K562 (cell line): ENCODE results near the gene VAPB. TPM values are rescaled to one million over a fixed set of nuclear protein-coding genes. Genes with fewer than 3 reads are reported as not detected.

Experiments
- ATAC-seq: fragments of 200-7000 bp; cut with Tn5 transposase; 3 replicates; pipeline ENCODE4 v1.9.1; 2020; ENCODE audit warnings: moderate library complexity
- BruUV-seq: library from RNA; stranded (reverse); fragments of 400-500 nt; replicated peaks from 2 replicates; lab custom pipeline; 2021; lab: Mats Ljungman, UMichigan
- CTCF ChIA-PET: fragments of 300-600 bp; formaldehyde crosslinking; extraction: SDS; loops from one replicate; lab custom pipeline; 2021; ENCODE audit warnings: low intra/inter-chr PET ratio; lab: Yijun Ruan, JAX
- POLR2A ChIA-PET: fragments of 300-600, 350-650 bp; sonication (Branson Sonifier 250); formaldehyde crosslinking; extraction: SDS; loops from one replicate; lab custom pipeline; 2021; ENCODE audit warnings: antibody characterized with exemption, inconsistent platforms; lab: Yijun Ruan, JAX
- DNase-seq, 4 experiments: peaks; one replicate each; pipeline versions ENCODE4 v3.0.0 to v3.0.0-alpha.2; 2011 to 2018; ENCODE audit warnings: low spot score in 3 of 4, mixed read lengths in 3 of 4; ENCODE audit errors: extremely low read depth in 1 of 4
- FAIRE-seq: peaks from 2 replicates; lab custom pipeline; 2011; peaks lifted over from hg19 to GRCh38; lab: Jason Lieb, UNC
- H2AFZ ChIP-seq: 2 replicates; pipeline ENCODE4 v1.6.0; 2011; ENCODE audit warnings: low read depth, low read length, control low read depth, inconsistent platforms
- H3K27ac ChIP-seq: fragments of 200-600 bp; 3 replicates; pipeline ENCODE4 v1.8.0; 2011; ENCODE audit warnings: low read depth, mild to moderate bottlenecking, control low read depth, inconsistent platforms, low read length, moderate library complexity, mixed read lengths; ENCODE audit errors: extremely low read depth
- H3K27me3 ChIP-seq, 2 experiments: fragments of 300-600 bp in 1 of 2; 2 replicates in 1 of 2; 3 replicates in 1 of 2; pipeline versions ENCODE4 v1.6.0 to v1.8.0; 2011; ENCODE audit warnings: inconsistent platforms in 2 of 2, low read length in 2 of 2, mild to moderate bottlenecking in 1 of 2, mixed read lengths in 1 of 2, moderate library complexity in 1 of 2; ENCODE audit not compliant: control insufficient read depth in 2 of 2, insufficient read depth in 2 of 2
- H3K36me3 ChIP-seq: fragments of 300-600 bp; 3 replicates; pipeline ENCODE4 v1.8.0; 2011; ENCODE audit warnings: mild to moderate bottlenecking, low read length, inconsistent platforms; ENCODE audit not compliant: control insufficient read depth, insufficient read depth
- H3K4me1 ChIP-seq, 2 experiments: fragments of 200-600 bp in 1 of 2; replicated peaks in 1 of 2; 2 replicates in 1 of 2; 3 replicates in 1 of 2; pipeline versions ENCODE4 v1.5.1 to v1.8.0; 2011; ENCODE audit warnings: inconsistent platforms in 2 of 2, low read length in 2 of 2, mild to moderate bottlenecking in 1 of 2, mixed read lengths in 1 of 2, moderate library complexity in 1 of 2; ENCODE audit not compliant: control insufficient read depth in 2 of 2, insufficient read depth in 2 of 2
- H3K4me2 ChIP-seq: 2 replicates; pipeline ENCODE4 v1.6.1; 2011; ENCODE audit warnings: low read length, control low read depth, inconsistent platforms, mixed read lengths; ENCODE audit not compliant: insufficient read depth
- H3K4me3 ChIP-seq: fragments of 200-600 bp; sonication (generic), shearing (Covaris generic); 2 replicates; pipeline ENCODE4 v1.5.1; 2016; ENCODE audit warnings: control low read depth, inconsistent platforms
- H3K79me2 ChIP-seq: fragments of 200-600 bp; 3 replicates; pipeline ENCODE4 v1.8.0; 2011; ENCODE audit warnings: low read length, inconsistent platforms; ENCODE audit not compliant: control insufficient read depth, insufficient read depth
- H3K9ac ChIP-seq, 2 experiments: 2 replicates each; pipeline versions ENCODE4 v1.6.0 to v1.6.1; 2011; ENCODE audit warnings: low read depth in 2 of 2, low read length in 2 of 2, control low read depth in 1 of 2, inconsistent platforms in 1 of 2, mild to moderate bottlenecking in 1 of 2, mixed read lengths in 1 of 2; ENCODE audit not compliant: insufficient read depth in 1 of 2
- H3K9me1 ChIP-seq: one replicate; pipeline ENCODE4 v1.6.0; 2011; ENCODE audit warnings: inconsistent platforms, mild to moderate bottlenecking, low read length, moderate library complexity; ENCODE audit not compliant: control insufficient read depth, insufficient read depth
- H3K9me3 ChIP-seq: replicated peaks from 2 replicates; pipeline ENCODE4 v1.5.1; 2011; ENCODE audit warnings: low read depth, low read length, inconsistent platforms; ENCODE audit not compliant: control insufficient read depth, insufficient read depth
- H4K20me1 ChIP-seq: replicated peaks from 2 replicates; pipeline ENCODE4 v1.6.1; 2011; ENCODE audit warnings: low read length, inconsistent platforms, mixed read lengths; ENCODE audit not compliant: control insufficient read depth, insufficient read depth
- ETV1 ChIP-seq: fragments of 450-650 bp; conservative IDR thresholded peaks from 2 replicates; pipeline ENCODE4 v1.6.1; 2016; ENCODE audit warnings: missing genetic modification characterization, control low read depth, low read depth, missing compliant biosample characterization
- HNRNPH1 ChIP-seq: fragments of 200-400 bp; formaldehyde crosslinking; optimal IDR thresholded peaks from 2 replicates; pipeline ENCODE3; 2017; ENCODE audit warnings: low read depth, mild to moderate bottlenecking, low read length, moderate library complexity
- MAFG ChIP-seq: fragments of 450-650 bp; conservative IDR thresholded peaks from 2 replicates; pipeline ENCODE4 v1.6.1; 2016; ENCODE audit warnings: missing genetic modification characterization, missing compliant biosample characterization
- NFE2 ChIP-seq: IDR thresholded peaks from 2 replicates; pipeline ENCODE4 v1.6.1; 2014; ENCODE audit warnings: antibody characterized with exemption, low read depth
- PRDM10 ChIP-seq: fragments of 450-650 bp; IDR thresholded peaks from 2 replicates; pipeline ENCODE4 v1.6.1; 2018; ENCODE audit not compliant: partially characterized antibody
- ZBTB34 ChIP-seq: fragments of 250-450 bp; sonication (Bioruptor Pico); IDR thresholded peaks from 2 replicates; pipeline ENCODE4 v1.8.0; 2021; ENCODE audit warnings: mild to moderate bottlenecking, moderate library complexity
- ZNF316 ChIP-seq: fragments of 450-650 bp; IDR thresholded peaks from 2 replicates; pipeline ENCODE4 v1.6.1; 2016
- WGBS: fragments of 100-300 bp; shearing (Covaris generic); methylation state at CpG from one replicate; pipeline ENCODE4 v1.1.6; 2016; ENCODE audit warnings: low coverage, mixed read lengths; ENCODE audit not compliant: insufficient coverage; ENCODE audit errors: missing lambda C conversion rate; 5-methylcytosine and 5-hydroxymethylcytosine counted together
- in situ Hi-C: fragments of 300-500 bp; cut with MboI; formaldehyde crosslinking; loops from 4 replicates; pipeline ENCODE4 v1.15.0; 2018; ENCODE audit warnings: inconsistent platforms, mixed read lengths
- intact Hi-C: fragments of 100-400 bp; cut with micrococcal nuclease; formaldehyde crosslinking; loops from 2 replicates; pipeline ENCODE4 v1.14.2; 2022
- polyA plus RNA-seq, 8 experiments: library from polyadenylated mRNA; depleted of rRNA in 4 of 8; stranded (reverse) in 5 of 8; unstranded in 3 of 8; fragments of >200 nt; fragmentation: Nextera tagmentation in 2 of 8; fragmentation: Illumina TruSeq in 1 of 8; extraction: Ambion mirVana in 2 of 8; extraction: Trizol in 1 of 8; gene quantifications; 2 replicates each; pipeline versions ENCODE4 v1.2.1 to v1.2.3, GENCODE V29; 2011 to 2014; ENCODE audit warnings: inconsistent platforms in 1 of 8, missing spikeins in 1 of 8
- total RNA-seq, 7 experiments: library from RNA; depleted of rRNA in 6 of 7; stranded (reverse); fragments of >200 nt in 6 of 7; fragmentation: Illumina TruSeq in 2 of 7; extraction: Trizol in 2 of 7; gene quantifications; 2 replicates each; pipeline versions ENCODE4 v1.2.1 to v1.2.3, GENCODE V29; 2011 to 2021; ENCODE audit warnings: low replicate concordance in 1 of 7

Gene VAPB
- total and polyA plus RNA-seq, 9 of the 15 experiments (the other 6 are each of a cell fraction or from before 2014, with no cell fraction given), result 3.4 to 51.0 (median 27.9) TPM

DNA sequence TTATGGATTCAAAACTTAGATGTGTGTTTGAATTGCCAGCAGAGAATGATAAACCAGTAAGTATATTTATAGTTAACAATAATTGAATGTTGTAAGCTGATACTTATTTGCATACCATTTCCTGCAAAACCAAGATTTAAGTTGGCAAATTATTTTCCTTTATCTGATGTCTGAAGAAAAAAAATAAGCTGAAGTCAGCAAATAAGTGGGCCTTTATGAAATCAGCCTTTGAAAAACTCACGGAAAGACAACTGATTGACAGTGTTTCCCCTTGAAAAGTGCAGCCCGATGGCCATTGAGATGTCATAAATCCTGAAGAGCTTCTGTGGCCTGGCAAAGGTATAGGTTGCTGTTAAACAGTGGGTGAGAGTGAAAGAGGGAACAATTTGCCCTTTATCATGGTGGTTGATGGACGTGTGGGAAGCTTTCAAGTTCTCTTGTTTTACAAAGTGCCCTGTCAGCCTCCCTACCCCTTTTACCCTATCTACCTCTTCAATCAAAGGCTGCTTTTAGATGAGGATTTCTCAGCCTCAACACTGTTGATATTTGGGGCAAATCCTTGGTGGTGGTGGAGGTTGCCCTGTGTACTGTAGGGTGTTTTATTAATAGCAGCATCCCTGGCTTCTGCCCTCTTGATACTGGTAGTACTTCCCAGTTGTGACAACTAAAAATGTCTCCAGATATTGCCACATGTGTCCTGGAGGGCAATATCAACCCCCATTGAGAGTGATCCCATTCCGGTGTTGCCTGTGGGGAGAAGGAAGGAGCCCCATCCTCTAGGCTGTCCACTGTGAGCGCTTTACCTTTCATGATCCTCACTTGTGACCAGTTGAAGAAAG lies 50.2 kb downstream of the VAPB start (continued):
- TF ChIP-seq PRDM10 (no peak), HNRNPH1 (no peak), ZNF316 (peak; percentile 89)

DNA sequence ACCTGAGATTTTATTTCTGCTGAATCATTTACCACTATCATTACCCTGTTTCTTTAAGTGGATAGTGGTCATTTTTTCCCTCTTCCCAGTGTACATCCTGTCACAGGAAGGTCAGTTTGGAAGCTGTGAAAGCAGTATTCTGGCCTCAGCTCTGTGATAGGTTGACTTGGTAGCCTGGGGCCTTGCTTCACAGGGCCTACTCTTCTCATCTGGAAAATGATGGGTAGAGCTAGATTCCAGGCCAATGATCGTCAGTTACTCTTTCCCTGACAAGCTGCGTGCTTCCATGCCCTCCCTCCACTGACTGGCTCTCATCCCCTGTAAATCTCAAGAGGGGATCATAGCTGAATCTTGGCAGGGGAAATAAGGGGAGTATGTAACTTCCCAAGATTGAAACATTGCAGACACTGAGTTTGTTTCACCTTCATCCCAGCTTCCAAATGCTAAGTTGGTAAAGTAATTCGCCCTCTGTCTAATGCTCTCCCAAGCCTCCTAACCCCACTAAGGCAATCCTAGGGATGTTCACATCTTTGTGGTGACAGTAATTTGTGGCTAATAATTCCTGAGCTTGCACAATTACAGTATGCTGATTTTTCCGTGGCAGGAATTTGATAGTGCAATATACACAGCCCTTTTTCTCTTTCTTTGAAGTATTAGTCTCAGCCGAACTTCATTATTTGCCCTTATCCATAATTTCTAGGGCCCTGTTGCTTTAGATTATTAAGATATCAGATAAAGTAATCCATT lies 51.2 kb downstream of the VAPB start:
- Histone ChIP-seq H3K27me3 (no peaks in the 10 kb centered on the region), H3K27ac (no peak overlapping the region), H3K4me1 (no peaks in the 10 kb centered on the region), H3K9me1 (no peaks in the 10 kb centered on the region), H3K9ac (no peak overlapping the region), H3K4me2 (no peak overlapping the region), H3K9me3 (no peaks in the 10 kb centered on the region), H3K4me3 (no peak overlapping the region), H4K20me1 (peaks cover 4% of the 10 kb centered on the region; the same call in 1 of the 2 replicates), H2AFZ (no peak overlapping the region), H3K36me3 (peaks cover 93% of the 10 kb centered on the region), H3K79me2 (peaks cover 64% of the 10 kb centered on the region)
- no TSS peak for BruUV-seq
- FAIRE-seq (no peak), ATAC-seq (no peak), DNase-seq (no peak)
- intact Hi-C loops, result no loop called here
- 94% methylated on average over 5 of the region's 5 CpGs for WGBS
- ChIA-PET POLR2A (no interaction called here), CTCF (interaction anchor here (0.6 kb wide), 1 partner anchor 242 kb away, joined by 5 read pairs; no protein-coding TSS in a partner anchor)
- peak; percentile 39 for TF ChIP-seq ETV1 (tag)
- no peak for TF ChIP-seq ZBTB34 (CRISPR knock-in tag)
- TF ChIP-seq NFE2, result peak; percentile 41; the same call in 1 of the 2 replicates
- 0 out of 2 replicates have a peak, but pooled peaks have one; percentile 8 for TF ChIP-seq MAFG
- in situ Hi-C loops, result loop anchor here (5.0 kb wide), 1 partner anchor 193 kb away; no protein-coding TSS in a partner anchor
